PC-9 (cell line): Measurements from ENCODE around the gene MCUB. TPM values are rescaled to one million over a fixed set of nuclear protein-coding genes. Genes with fewer than 3 reads are reported as not detected.

Source experiments
- BruUV-seq: library from RNA; stranded (reverse); fragments of 400-500 nt; replicated peaks from 2 replicates; lab custom pipeline; 2021; lab: Mats Ljungman, UMichigan
- CTCF ChIA-PET: fragments of 300-600 bp; sonication (Branson Sonifier 250); formaldehyde crosslinking; loops from one replicate; lab custom pipeline; 2022; ENCODE audit warnings: antibody characterized with exemption; lab: Charles Lee
- POLR2A ChIA-PET: fragments of 300-600 bp; sonication (Branson Sonifier 250); formaldehyde crosslinking; loops from one replicate; lab custom pipeline; 2022; ENCODE audit warnings: antibody characterized with exemption; ENCODE audit not compliant: unreplicated experiment; lab: Charles Lee
- DNase-seq, 2 experiments: peaks; one replicate each; pipeline versions ENCODE4 v3.0.0 to v3.0.0-alpha.2; 2015 to 2022; ENCODE audit warnings: mixed read lengths in 1 of 2
- H2AFZ ChIP-seq: fragments of 200-600 bp; sonication (generic); 2 replicates; pipeline ENCODE4 v1.8.1; 2017; ENCODE audit warnings: antibody characterized with exemption
- H3F3A ChIP-seq: fragments of 200-600 bp; sonication (generic); 2 replicates; pipeline ENCODE4 v1.8.1; 2017; ENCODE audit warnings: antibody characterized with exemption, mild to moderate bottlenecking, low read depth; ENCODE audit not compliant: insufficient read depth
- H3K27ac ChIP-seq: fragments of 200-600 bp; sonication (generic); 2 replicates; pipeline ENCODE4 v1.6.1; 2016; ENCODE audit warnings: mixed run types
- H3K27me3 ChIP-seq: fragments of 200-600 bp; sonication (generic); 2 replicates; pipeline ENCODE4 v1.6.1; 2016; ENCODE audit warnings: low read depth, mixed run types; ENCODE audit not compliant: insufficient read depth
- H3K36me3 ChIP-seq: fragments of 200-600 bp; sonication (generic); 2 replicates; pipeline ENCODE4 v1.6.1; 2016; ENCODE audit warnings: low read depth, mixed run types
- H3K4me1 ChIP-seq: fragments of 200-600 bp; sonication (generic); replicated peaks from 2 replicates; pipeline ENCODE4 v1.6.1; 2016; ENCODE audit warnings: mixed run types; ENCODE audit not compliant: insufficient read depth
- H3K4me2 ChIP-seq: fragments of 200-600 bp; sonication (generic); 2 replicates; pipeline ENCODE4 v1.6.1; 2017; ENCODE audit warnings: mixed run types
- H3K4me3 ChIP-seq: fragments of 200-600 bp; sonication (generic); 2 replicates; pipeline ENCODE4 v1.6.1; 2016; ENCODE audit warnings: mixed run types
- H3K79me2 ChIP-seq: fragments of 200-600 bp; sonication (generic); 2 replicates; pipeline ENCODE4 v1.6.1; 2017; ENCODE audit warnings: low read depth, mixed run types
- H3K9me2 ChIP-seq: fragments of 200-600 bp; sonication (generic); 2 replicates; pipeline ENCODE4 v1.8.1; 2017; ENCODE audit warnings: mild to moderate bottlenecking; ENCODE audit not compliant: insufficient read depth
- H3K9me3 ChIP-seq: fragments of 200-600 bp; sonication (generic); 2 replicates; pipeline ENCODE4 v1.8.1; 2016; ENCODE audit warnings: low read depth; ENCODE audit not compliant: insufficient read depth
- H4K20me1 ChIP-seq: fragments of 200-600 bp; sonication (generic); 2 replicates; pipeline ENCODE4 v1.8.1; 2017; ENCODE audit not compliant: insufficient read depth
- EZH2 ChIP-seq: fragments of 200-600 bp; sonication (generic); IDR thresholded peaks from 2 replicates; pipeline ENCODE4 v1.8.0; 2017; ENCODE audit warnings: antibody characterized with exemption, low read depth
- intact Hi-C: fragments of 100-400 bp; cut with micrococcal nuclease; formaldehyde crosslinking; loops from one replicate; pipeline ENCODE4 v1.10.0; 2022; ENCODE audit not compliant: unreplicated experiment
- total RNA-seq: library from RNA; stranded (reverse); gene quantifications from 2 replicates; pipeline ENCODE4 v1.2.3, GENCODE V29; 2021
- TF ChIP-seq, protein P1 (sequence below): fragments of 200-600 bp; sonication (generic); conservative IDR thresholded peaks from 2 replicates; pipeline ENCODE4 v1.6.1; 2017; ENCODE audit warnings: mixed run types, antibody characterized with exemption, mild to moderate bottlenecking, moderate library complexity

The MCUB gene
- total RNA-seq, 1 experiment from 2014 or later: 15.4 TPM

DNA sequence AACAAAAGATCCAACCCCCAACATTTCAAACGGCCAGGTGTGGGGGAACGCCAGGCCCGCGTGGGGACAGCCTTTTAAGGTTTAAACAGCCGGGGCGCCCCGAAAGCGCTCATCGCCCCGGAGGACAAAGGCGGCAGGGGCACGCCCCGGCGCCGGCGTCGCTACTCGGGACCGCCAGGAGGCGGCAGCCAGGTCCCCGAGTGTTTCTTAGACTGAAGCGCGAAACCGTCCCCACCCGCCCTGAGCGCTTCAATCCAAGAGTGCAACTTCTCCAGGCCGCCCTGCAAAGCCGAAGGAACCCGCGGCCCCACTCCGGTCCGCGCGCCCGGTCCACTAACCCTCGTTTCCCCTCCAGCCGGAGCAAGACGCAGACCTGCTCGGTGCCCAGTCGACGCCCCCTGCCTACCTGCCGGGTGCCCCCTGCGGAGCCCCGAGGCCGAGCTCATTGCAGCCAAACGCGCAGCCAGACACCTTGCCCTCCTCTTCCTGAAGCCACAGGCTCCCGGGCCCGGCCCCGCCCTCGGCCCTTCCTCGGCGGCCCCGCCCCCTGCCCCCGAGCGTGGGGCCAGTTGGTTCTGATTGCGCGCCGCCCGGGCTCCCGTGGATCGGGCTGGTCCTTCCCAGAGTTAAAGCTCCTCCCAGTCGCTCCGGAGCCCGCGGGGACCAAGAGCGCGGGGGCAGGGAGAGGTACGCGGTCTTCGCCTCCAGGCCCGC is 143.1 kb downstream of the MCUB start, which contains the start of gene CASP6:
Gene CASP6 (minus strand): TSS at position 496 of the 714 bp plus-strand sequence. CDS start 50 bp downstream, at position 446.
- Histone ChIP-seq H3K27me3 (no peaks in the 10 kb centered on the region), H3K9me3 (no peaks in the 10 kb centered on the region), H3K4me3 (peak within 1 kb of the TSS; percentile 63), H3F3A (peaks cover 11% of the 10 kb centered on the region), H3K36me3 (no peaks in the 10 kb centered on the region), H2AFZ (peak within 1 kb of the TSS; percentile 78), H4K20me1 (no peaks in the 10 kb centered on the region), H3K27ac (peak within 1 kb of the TSS; percentile 44), H3K79me2 (no peaks in the 10 kb centered on the region), H3K9me2 (no peaks in the 10 kb centered on the region), H3K4me2 (peak within 1 kb of the TSS; percentile 79), H3K4me1 (peaks cover 9% of the 10 kb centered on the region; the same call in 1 of the 2 replicates)
- POLR2A ChIA-PET: interaction anchor here (0.5 to 1.2 kb wide), 3 partner anchors 27 to 674 kb away, joined by 3 to 4 read pairs (median 4); partner anchors contain the start of genes MCUB and PLA2G12A
- intact Hi-C loops: loop anchor here (1.0 to 10.0 kb wide), 6 partner anchors 101 to 272 kb away; partner anchors contain the start of genes EGF, GAR1, MCUB and SEC24B
- TF ChIP-seq, protein P1, sequence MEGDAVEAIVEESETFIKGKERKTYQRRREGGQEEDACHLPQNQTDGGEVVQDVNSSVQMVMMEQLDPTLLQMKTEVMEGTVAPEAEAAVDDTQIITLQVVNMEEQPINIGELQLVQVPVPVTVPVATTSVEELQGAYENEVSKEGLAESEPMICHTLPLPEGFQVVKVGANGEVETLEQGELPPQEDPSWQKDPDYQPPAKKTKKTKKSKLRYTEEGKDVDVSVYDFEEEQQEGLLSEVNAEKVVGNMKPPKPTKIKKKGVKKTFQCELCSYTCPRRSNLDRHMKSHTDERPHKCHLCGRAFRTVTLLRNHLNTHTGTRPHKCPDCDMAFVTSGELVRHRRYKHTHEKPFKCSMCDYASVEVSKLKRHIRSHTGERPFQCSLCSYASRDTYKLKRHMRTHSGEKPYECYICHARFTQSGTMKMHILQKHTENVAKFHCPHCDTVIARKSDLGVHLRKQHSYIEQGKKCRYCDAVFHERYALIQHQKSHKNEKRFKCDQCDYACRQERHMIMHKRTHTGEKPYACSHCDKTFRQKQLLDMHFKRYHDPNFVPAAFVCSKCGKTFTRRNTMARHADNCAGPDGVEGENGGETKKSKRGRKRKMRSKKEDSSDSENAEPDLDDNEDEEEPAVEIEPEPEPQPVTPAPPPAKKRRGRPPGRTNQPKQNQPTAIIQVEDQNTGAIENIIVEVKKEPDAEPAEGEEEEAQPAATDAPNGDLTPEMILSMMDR: peak; percentile 63
- TF ChIP-seq EZH2: no peak
- CTCF ChIA-PET: no interaction called here
- BruUV-seq: TSS peak; percentile 24
- peak; percentile 49 to 79 for DNase-seq

GRCh38 chr4:109703664-109704361 is 143.8 kb downstream of the MCUB start:
- ChIA-PET CTCF (no interaction called here), POLR2A (interaction anchor here (0.5 to 1.2 kb wide), 2 partner anchors 26 to 674 kb away, joined by 3 to 4 read pairs; partner anchors contain the start of gene PLA2G12A)
- H3K9me2 ChIP-seq: no peaks in the 10 kb centered on the region
- BruUV-seq: no TSS peak
- H3K4me3 ChIP-seq: peak overlapping the region; percentile 63
- peaks cover 9% of the 10 kb centered on the region; the same call in 1 of the 2 replicates for H3K4me1 ChIP-seq
- peak overlapping the region; percentile 79 for H3K4me2 ChIP-seq
- intact Hi-C loops: loop anchor here (1.0 to 10.0 kb wide), 5 partner anchors 113 to 271 kb away; partner anchors contain the start of genes EGF, GAR1, MCUB and SEC24B
- H2AFZ ChIP-seq: peak overlapping the region; percentile 78
- no peaks in the 10 kb centered on the region for H4K20me1 ChIP-seq
- no peaks in the 10 kb centered on the region for H3K79me2 ChIP-seq
- TF ChIP-seq, protein P1: no peak
- TF ChIP-seq EZH2: no peak
- DNase-seq: peak in 1 of 2 experiments; percentile 51
- H3K27me3 ChIP-seq: no peaks in the 10 kb centered on the region
- no peaks in the 10 kb centered on the region for H3K36me3 ChIP-seq
- peak overlapping the region; percentile 44 for H3K27ac ChIP-seq
- peaks cover 11% of the 10 kb centered on the region for H3F3A ChIP-seq
- no peaks in the 10 kb centered on the region for H3K9me3 ChIP-seq

DNA sequence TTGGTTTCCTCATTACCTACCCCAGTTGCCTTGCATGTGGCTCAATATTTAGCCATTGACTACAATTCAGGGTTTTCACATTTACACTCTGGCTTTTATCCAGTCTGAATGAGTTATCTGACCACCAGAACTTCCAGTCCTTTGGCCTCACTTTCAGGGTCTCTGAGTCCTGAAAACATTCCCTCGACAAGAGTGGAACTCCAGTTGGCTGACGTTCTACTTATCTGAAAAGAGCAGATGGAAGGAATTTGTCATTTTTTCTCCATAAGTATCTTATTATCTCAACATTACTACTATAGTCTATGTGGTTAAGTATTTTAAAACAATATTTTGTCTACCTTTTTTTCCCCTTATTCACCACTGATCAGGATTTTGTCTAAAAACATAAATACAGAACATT is 148.4 kb downstream of the MCUB start:
- no peak overlapping the region for H3K4me2 ChIP-seq
- no peaks in the 10 kb centered on the region for H3K79me2 ChIP-seq
- no peaks in the 10 kb centered on the region for H3K36me3 ChIP-seq
- TF ChIP-seq, protein P1: no peak
- TF ChIP-seq EZH2: no peak
- H4K20me1 ChIP-seq: no peaks in the 10 kb centered on the region
- DNase-seq: no peak
- ChIA-PET CTCF (no interaction called here), POLR2A (no interaction called here)
- H3K9me3 ChIP-seq: no peaks in the 10 kb centered on the region
- H3K27me3 ChIP-seq: no peaks in the 10 kb centered on the region
- H3K27ac ChIP-seq: no peak overlapping the region
- H3K9me2 ChIP-seq: no peaks in the 10 kb centered on the region
- H3F3A ChIP-seq: peaks cover 6% of the 10 kb centered on the region
- no peak overlapping the region for H3K4me3 ChIP-seq
- H2AFZ ChIP-seq: no peak overlapping the region
- no TSS peak for BruUV-seq
- no peaks in the 10 kb centered on the region; the same call in 1 of the 2 replicates for H3K4me1 ChIP-seq
- intact Hi-C loops: loop anchor here (10.0 kb wide), 2 partner anchors 206 to 266 kb away; partner anchors contain the start of gene EGF
